K562 (cell line): ENCODE measurements around the gene GPR4. TPM values are rescaled to one million over a fixed set of nuclear protein-coding genes. Genes with fewer than 3 reads are reported as not detected.

Experiments
- ARHGAP35 ChIP-seq: fragments of 450-650 bp; IDR thresholded peaks from 2 replicates; pipeline ENCODE4 v1.6.1; 2018; ENCODE audit not compliant: partially characterized antibody
- CREB5 ChIP-seq: fragments of 250-450 bp; sonication (Bioruptor Pico); IDR thresholded peaks from 2 replicates; pipeline ENCODE4 v1.5.0; 2020; ENCODE audit warnings: mild to moderate bottlenecking
- FOXP4 ChIP-seq: sonication (generic); formaldehyde crosslinking; IDR thresholded peaks from 2 replicates; pipeline ENCODE4 v1.8.0; 2022; ENCODE audit warnings: mild to moderate bottlenecking, missing genetic modification reagents, borderline replicate concordance
- FUS ChIP-seq: fragments of 200-400 bp; formaldehyde crosslinking; optimal IDR thresholded peaks from 2 replicates; pipeline ENCODE3; 2017; ENCODE audit warnings: low read depth, low read length
- GABPB1 ChIP-seq: sonication (generic); formaldehyde crosslinking; IDR thresholded peaks from 2 replicates; pipeline ENCODE4 v1.8.0; 2022; ENCODE audit warnings: mild to moderate bottlenecking, missing genetic modification reagents
- MGA ChIP-seq: fragments of 450-650 bp; IDR thresholded peaks from 2 replicates; pipeline ENCODE4 v1.6.1; 2016; ENCODE audit warnings: mild to moderate bottlenecking, moderate library complexity
- SPI1 ChIP-seq: IDR thresholded peaks from 2 replicates; pipeline ENCODE4 v1.6.1; 2011; ENCODE audit warnings: low read depth, low read length, control low read depth, borderline replicate concordance
- SRF ChIP-seq, 2 experiments: fragments of 250-450, 450-650 bp in 1 of 2; sonication (Bioruptor Pico) in 1 of 2; sonication (generic) in 1 of 2; formaldehyde crosslinking; IDR thresholded peaks; 2 replicates each; pipeline versions ENCODE4 v1.5.0 to v1.5.1; 2020 to 2022; ENCODE audit warnings: mild to moderate bottlenecking in 1 of 2, missing genetic modification reagents in 1 of 2
- TAF7 ChIP-seq: fragments of 450-650 bp; IDR thresholded peaks from 2 replicates; pipeline ENCODE4 v1.6.1; 2016; ENCODE audit warnings: missing genetic modification characterization, missing compliant biosample characterization
- ZBTB7A ChIP-seq: IDR thresholded peaks from 2 replicates; pipeline ENCODE4 v1.6.1; 2011; ENCODE audit warnings: low read depth, mild to moderate bottlenecking, low read length, moderate library complexity, borderline replicate concordance; ENCODE audit not compliant: control insufficient read depth
- ZNF431 ChIP-seq: sonication (generic); formaldehyde crosslinking; IDR thresholded peaks from 2 replicates; pipeline ENCODE4 v1.8.0; 2022; ENCODE audit warnings: mild to moderate bottlenecking, missing genetic modification reagents
- polyA plus RNA-seq, 8 experiments: library from polyadenylated mRNA; depleted of rRNA in 4 of 8; stranded (reverse) in 5 of 8; unstranded in 3 of 8; fragments of >200 nt; fragmentation: Nextera tagmentation in 2 of 8; fragmentation: Illumina TruSeq in 1 of 8; extraction: Ambion mirVana in 2 of 8; extraction: Trizol in 1 of 8; gene quantifications; 2 replicates each; pipeline versions ENCODE4 v1.2.1 to v1.2.3, GENCODE V29; 2011 to 2014; ENCODE audit warnings: inconsistent platforms in 1 of 8, missing spikeins in 1 of 8
- total RNA-seq, 7 experiments: library from RNA; depleted of rRNA in 6 of 7; stranded (reverse); fragments of >200 nt in 6 of 7; fragmentation: Illumina TruSeq in 2 of 7; extraction: Trizol in 2 of 7; gene quantifications; 2 replicates each; pipeline versions ENCODE4 v1.2.1 to v1.2.3, GENCODE V29; 2011 to 2021; ENCODE audit warnings: low replicate concordance in 1 of 7

The GPR4 gene
- total and polyA plus RNA-seq, 9 of the 15 experiments (the other 6 are each of a cell fraction or from before 2014, with no cell fraction given) = 0.03 to 0.09 (median 0.04) TPM; not detected in 5

- peak; percentile 83 for TF ChIP-seq MGA
- peak; percentile 14; the same call in 1 of the 2 replicates for TF ChIP-seq ZNF431 (CRISPR knock-in tag)
- TF ChIP-seq TAF7 (tag) = 0 out of 2 replicates have a peak, but pooled peaks have one; percentile 12
- peak; percentile 60; the same call in 1 of the 2 replicates for TF ChIP-seq ZBTB7A
- TF ChIP-seq CREB5 (CRISPR knock-in tag) = no peak
- no peak for TF ChIP-seq FUS
- TF ChIP-seq ARHGAP35 = no peak
- peak; percentile 91; the same call in 1 of the 2 replicates for TF ChIP-seq FOXP4 (CRISPR knock-in tag)
- TF ChIP-seq SPI1 = peak; percentile 90
- TF ChIP-seq GABPB1 (CRISPR knock-in tag) = peak; percentile 73
- TF ChIP-seq SRF (CRISPR knock-in tag; IDR thresholded peaks at IDR 0.05) = no peak; a peak in 1 of 4 replicates
Observed at GRCh38 chr19:45641274-45642105, 39.5 kb upstream of the GPR4 start (continued).
